HepG2 (cell line): Measurements from ENCODE around the gene NCKAP1. TPM values are rescaled to one million over a fixed set of nuclear protein-coding genes. Genes with fewer than 3 reads are reported as not detected.

Source experiments
- ATAC-seq: fragments of 200-7000 bp; cut with Tn5 transposase; 3 replicates; pipeline ENCODE4 v1.9.1; 2020; ENCODE audit warnings: mild to moderate bottlenecking, moderate library complexity
- BruUV-seq: library from RNA; stranded (reverse); fragments of 400-500 nt; replicated peaks from 2 replicates; lab custom pipeline; 2021; lab: Mats Ljungman, UMichigan
- CTCF ChIA-PET: fragments of 300-600 bp; formaldehyde crosslinking; extraction: SDS; loops from one replicate; lab custom pipeline; 2021; ENCODE audit warnings: low total read pairs, inconsistent platforms, low intra/inter-chr PET ratio; lab: Yijun Ruan, JAX
- POLR2A ChIA-PET: fragments of 350-600 bp; sonication (Branson Sonifier 250); formaldehyde crosslinking; loops from one replicate; lab custom pipeline; 2020; ENCODE audit warnings: antibody characterized with exemption, inconsistent platforms; lab: Yijun Ruan, JAX
- DNase-seq: peaks from one replicate; pipeline ENCODE4 v3.0.0-alpha.2; 2015; ENCODE audit warnings: low spot score
- FAIRE-seq: peaks from 3 replicates; lab custom pipeline; 2011; peaks lifted over from hg19 to GRCh38; lab: Jason Lieb, UNC
- H2AFZ ChIP-seq: one replicate; pipeline ENCODE4 v1.6.1; 2011; ENCODE audit warnings: low read length, inconsistent platforms
- H3K27ac ChIP-seq: fragments of 300-600 bp; 3 replicates; pipeline ENCODE4 v1.8.0; 2011; ENCODE audit warnings: mixed run types, mild to moderate bottlenecking, mixed read lengths, low read length, inconsistent platforms; ENCODE audit not compliant: insufficient read depth; ENCODE audit errors: extremely low read length
- H3K27me3 ChIP-seq, 2 experiments: fragments of 200-600 bp in 1 of 2; 2 replicates in 1 of 2; 3 replicates in 1 of 2; pipeline versions ENCODE4 v1.6.0 to v1.8.0; 2011; ENCODE audit warnings: low read length in 2 of 2, mild to moderate bottlenecking in 2 of 2, moderate library complexity in 2 of 2, inconsistent platforms in 1 of 2; ENCODE audit not compliant: insufficient read depth in 2 of 2, control insufficient read depth in 1 of 2
- H3K36me3 ChIP-seq, 2 experiments: fragments of 200-600 bp in 1 of 2; replicated peaks in 1 of 2; 2 replicates in 1 of 2; 3 replicates in 1 of 2; pipeline versions ENCODE4 v1.5.1 to v1.8.0; 2011; ENCODE audit warnings: low read length in 2 of 2, inconsistent platforms in 1 of 2; ENCODE audit not compliant: insufficient read depth in 2 of 2, control insufficient read depth in 1 of 2
- H3K4me1 ChIP-seq: 2 replicates; pipeline ENCODE4 v1.5.1; 2012; ENCODE audit warnings: low read length, inconsistent platforms; ENCODE audit not compliant: insufficient read depth
- H3K4me2 ChIP-seq: 2 replicates; pipeline ENCODE4 v1.6.0; 2011; ENCODE audit warnings: low read depth, low read length, inconsistent platforms
- H3K4me3 ChIP-seq, 3 experiments: fragments of 200-600 bp in 1 of 3; sonication (generic), shearing (Covaris generic) in 1 of 3; replicated peaks in 1 of 3; 2 replicates each; pipeline ENCODE4 v1.5.1; 2011 to 2016; ENCODE audit warnings: low read length in 3 of 3, inconsistent platforms in 2 of 3, low read depth in 2 of 3, mild to moderate bottlenecking in 2 of 3, control low read depth in 1 of 3, mixed read lengths in 1 of 3; ENCODE audit not compliant: insufficient read depth in 1 of 3
- H3K79me2 ChIP-seq: one replicate; pipeline ENCODE4 v1.6.1; 2011; ENCODE audit warnings: low read length, inconsistent platforms; ENCODE audit not compliant: insufficient read depth
- H3K9ac ChIP-seq: 2 replicates; pipeline ENCODE4 v1.6.0; 2011; ENCODE audit warnings: mild to moderate bottlenecking, low read depth, low read length, inconsistent platforms; ENCODE audit not compliant: insufficient read depth
- H3K9me3 ChIP-seq: 2 replicates; pipeline ENCODE4 v1.5.1; 2012; ENCODE audit warnings: mild to moderate bottlenecking, low read length
- H4K20me1 ChIP-seq: 2 replicates; pipeline ENCODE4 v1.6.0; 2011; ENCODE audit warnings: inconsistent platforms, mild to moderate bottlenecking, low read length, moderate library complexity; ENCODE audit not compliant: insufficient read depth
- E2F1 ChIP-seq: sonication (generic); formaldehyde crosslinking; IDR thresholded peaks from 2 replicates; pipeline ENCODE4 v1.5.0; 2020; ENCODE audit warnings: missing genetic modification reagents
- ELK4 ChIP-seq: sonication (generic); formaldehyde crosslinking; IDR thresholded peaks from 2 replicates; pipeline ENCODE4 v1.9.0; 2021; ENCODE audit warnings: missing genetic modification reagents, borderline replicate concordance
- HBP1 ChIP-seq: IDR thresholded peaks from 2 replicates; pipeline ENCODE4 v1.6.1; 2016; ENCODE audit warnings: low read depth, control low read depth
- MXD3 ChIP-seq: IDR thresholded peaks from 2 replicates; pipeline ENCODE4 v1.6.1; 2016; ENCODE audit warnings: mild to moderate bottlenecking, missing biosample characterization, missing genetic modification reagents
- NFE2L1 ChIP-seq: sonication (generic); formaldehyde crosslinking; IDR thresholded peaks from 2 replicates; pipeline ENCODE4 v1.4.0; 2020; ENCODE audit warnings: missing genetic modification reagents, mild to moderate bottlenecking, borderline replicate concordance
- PBX2 ChIP-seq: IDR thresholded peaks from 2 replicates; pipeline ENCODE4 v1.6.1; 2016; ENCODE audit warnings: control low read depth
- PHF21A ChIP-seq: sonication (generic); formaldehyde crosslinking; IDR thresholded peaks from 2 replicates; pipeline ENCODE4 v1.5.0; 2020; ENCODE audit warnings: mild to moderate bottlenecking, missing genetic modification reagents
- POLR2A ChIP-seq, 2 experiments: IDR thresholded peaks; 2 replicates each; pipeline ENCODE4 v1.6.1; 2011; ENCODE audit warnings: low read depth in 2 of 2, low read length in 2 of 2, mild to moderate bottlenecking in 1 of 2, moderate library complexity in 1 of 2; ENCODE audit not compliant: insufficient read depth in 1 of 2
- RELA ChIP-seq: sonication (generic); formaldehyde crosslinking; IDR thresholded peaks from 2 replicates; pipeline ENCODE4 v1.4.0; 2020; ENCODE audit warnings: missing genetic modification reagents
- SNAI1 ChIP-seq: sonication (generic); formaldehyde crosslinking; IDR thresholded peaks from 2 replicates; pipeline ENCODE4 v1.5.0; 2020; ENCODE audit warnings: mild to moderate bottlenecking, missing genetic modification reagents, borderline replicate concordance
- SRSF1 ChIP-seq: fragments of 200-400 bp; formaldehyde crosslinking; optimal IDR thresholded peaks from 2 replicates; pipeline ENCODE3; 2017; ENCODE audit warnings: mild to moderate bottlenecking, low read depth, low read length, moderate library complexity
- TBP ChIP-seq: sonication (generic); formaldehyde crosslinking; IDR thresholded peaks from 2 replicates; pipeline ENCODE4 v1.5.0; 2020; ENCODE audit warnings: missing genetic modification reagents
- WIZ ChIP-seq: sonication (generic); formaldehyde crosslinking; IDR thresholded peaks from 2 replicates; pipeline ENCODE4 v1.5.1; 2020; ENCODE audit warnings: mild to moderate bottlenecking, missing genetic modification reagents
- YEATS2 ChIP-seq: sonication (generic); formaldehyde crosslinking; IDR thresholded peaks from 2 replicates; pipeline ENCODE4 v1.4.0; 2020; ENCODE audit warnings: missing genetic modification reagents, borderline replicate concordance
- ZNF17 ChIP-seq: sonication (generic); formaldehyde crosslinking; IDR thresholded peaks from 2 replicates; pipeline ENCODE4 v1.5.0; 2020; ENCODE audit warnings: mild to moderate bottlenecking, missing genetic modification reagents
- ZNF263 ChIP-seq: sonication (generic); formaldehyde crosslinking; IDR thresholded peaks from 2 replicates; pipeline ENCODE4 v1.4.0; 2020; ENCODE audit warnings: missing genetic modification reagents
- ZNF773 ChIP-seq: sonication (generic); formaldehyde crosslinking; IDR thresholded peaks from 2 replicates; pipeline ENCODE4 v1.4.0; 2020; ENCODE audit warnings: missing genetic modification reagents, borderline replicate concordance
- WGBS: methylation state at CpG from one replicate; pipeline ENCODE4 v1.1.6; 2017; ENCODE audit warnings: low lambda C conversion rate; 5-methylcytosine and 5-hydroxymethylcytosine counted together
- in situ Hi-C: cut with HindIII; loops from 2 replicates; pipeline ENCODE4 v1.10.0; 2017; ENCODE audit warnings: low pct_unique_long_range_greater_than_20kb; ENCODE audit not compliant: extremely low pct_ligation_motif_present
- intact Hi-C: fragments of 100-400 bp; cut with micrococcal nuclease; formaldehyde crosslinking; loops from one replicate; pipeline ENCODE4 v1.10.0; 2022; ENCODE audit not compliant: unreplicated experiment
- polyA plus RNA-seq, 8 experiments: library from polyadenylated mRNA; depleted of rRNA in 3 of 8; stranded (reverse) in 7 of 8; unstranded in 1 of 8; fragments of >200 nt; fragmentation: Illumina TruSeq in 4 of 8; extraction: Trizol in 4 of 8; gene quantifications; 2 replicates each; pipeline versions ENCODE4 v1.2.1 to v1.2.3, GENCODE V29; 2011 to 2016; ENCODE audit warnings: low read depth in 4 of 8, missing spikeins in 1 of 8, mixed read lengths in 1 of 8; ENCODE audit not compliant: insufficient read depth in 1 of 8
- total RNA-seq, 5 experiments: library from RNA; depleted of rRNA; stranded (reverse); fragments of >200 nt; fragmentation: Illumina TruSeq; extraction: Trizol; gene quantifications; 2 replicates each; pipeline ENCODE4 v1.2.3, GENCODE V29; 2016; ENCODE audit warnings: low read depth in 1 of 5

NCKAP1 gene
- total and polyA plus RNA-seq, 2 of the 13 experiments (the other 11 are each of a cell fraction or from before 2014, with no cell fraction given), result 72.1 to 96.3 TPM

- no peak for TF ChIP-seq YEATS2 (CRISPR knock-in tag)
- no peak for TF ChIP-seq WIZ (CRISPR knock-in tag)
Observed at GRCh38 chr2:182898718-182899117, 139.5 kb downstream of the NCKAP1 start (continued).

GRCh38 chr2:182897137-182897536 is 141.1 kb downstream of the NCKAP1 start:
- H2AFZ ChIP-seq, result no peak overlapping the region
- H3K27me3 ChIP-seq, result no peaks in the 10 kb centered on the region
- no peak overlapping the region for H3K4me3 ChIP-seq
- no TSS peak for BruUV-seq
- ChIA-PET POLR2A (no interaction called here), CTCF (no interaction called here)
- no peak overlapping the region for H3K9ac ChIP-seq
- in situ Hi-C loops (no loop called here), intact Hi-C loops (no loop called here)
- ATAC-seq, result no peak
- no peaks in the 10 kb centered on the region for H3K9me3 ChIP-seq
- no peaks in the 10 kb centered on the region for H3K79me2 ChIP-seq
- H3K4me1 ChIP-seq, result peaks cover 12% of the 10 kb centered on the region
- no peak overlapping the region for H3K27ac ChIP-seq
- 63% methylated on average over 1 of the region's 1 CpG for WGBS
- H3K36me3 ChIP-seq, result no peaks in the 10 kb centered on the region
- H3K4me2 ChIP-seq, result no peak overlapping the region
- DNase-seq, result no peak
- no peaks in the 10 kb centered on the region for H4K20me1 ChIP-seq
- FAIRE-seq, result no peak
- no peak for TF ChIP-seq ZNF263 (CRISPR knock-in tag)
- no peak for TF ChIP-seq SRSF1
- no peak for TF ChIP-seq NFE2L1 (CRISPR knock-in tag)
- TF ChIP-seq RELA (CRISPR knock-in tag), result no peak
- no peak for TF ChIP-seq HBP1 (CRISPR knock-in tag)
- TF ChIP-seq TBP (CRISPR knock-in tag), result no peak
- TF ChIP-seq PHF21A (CRISPR knock-in tag), result no peak
- no peak for TF ChIP-seq POLR2A (IDR thresholded peaks at IDR 0.05; ENCODE audit: insufficient read depth in 1 of 2, low read depth in 2 of 2, low read length in 2 of 2)
- TF ChIP-seq ZNF17 (CRISPR knock-in tag), result no peak
- TF ChIP-seq MXD3 (CRISPR knock-in tag), result no peak
- no peak for TF ChIP-seq PBX2 (CRISPR knock-in tag)
- no peak for TF ChIP-seq SNAI1
- no peak for TF ChIP-seq E2F1 (CRISPR knock-in tag)
- TF ChIP-seq ZNF773 (CRISPR knock-in tag), result no peak
- TF ChIP-seq ELK4 (CRISPR knock-in tag), result no peak
